HG03025 (cell line): ENCODE data around the gene SDS.
"Not testable (repeated sequence)": the region's sequence is repeated elsewhere in the genome, so short reads cannot be mapped to it uniquely, and the experiment has no call there.

Experiments
- ATAC-seq: cut with Tn5 transposase; IDR thresholded peaks from one replicate; pipeline ENCODE4 v1.9.1; 2021; ENCODE audit warnings: mild to moderate bottlenecking, moderate library complexity; ENCODE audit not compliant: unreplicated experiment, low FRiP score

The SDS gene

DNA sequence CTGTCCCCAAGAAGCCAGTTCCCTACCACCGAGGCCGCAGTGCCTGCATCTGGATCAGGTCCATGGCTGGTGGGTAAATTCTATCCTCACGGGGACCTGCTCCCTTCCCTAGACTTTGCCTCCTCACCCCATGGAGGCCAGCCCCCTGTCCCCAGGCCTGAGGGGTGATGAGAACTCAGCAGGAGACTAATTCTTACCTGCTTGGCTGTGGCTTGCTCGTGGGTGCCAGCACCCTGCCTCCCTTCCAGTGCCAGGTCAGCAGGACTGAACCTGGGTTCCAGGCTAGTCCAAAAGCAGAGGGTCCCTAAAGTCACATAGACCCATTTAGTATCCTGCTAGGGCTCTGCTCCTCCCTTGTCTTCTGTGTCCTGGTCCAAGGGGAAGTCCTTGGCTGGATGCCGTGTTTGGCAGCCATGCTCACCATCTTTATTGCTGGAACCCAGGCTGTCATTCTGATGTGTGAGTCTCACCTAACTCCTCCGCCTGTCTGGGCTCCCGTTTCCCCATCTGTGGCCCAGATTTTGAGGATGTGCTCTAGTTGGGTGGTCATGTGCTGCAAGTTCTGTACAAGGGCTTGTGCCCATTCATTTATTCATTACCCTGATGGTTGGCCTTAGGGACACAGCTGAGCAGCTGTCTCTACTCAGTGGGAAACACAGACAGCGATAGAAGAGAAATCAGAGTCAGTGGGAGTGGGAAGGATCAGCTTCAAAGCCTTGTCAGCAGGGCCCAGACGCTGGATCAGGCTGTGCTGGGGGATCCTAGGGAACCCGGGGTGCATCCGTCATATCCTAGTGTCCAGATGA is 44.4 kb downstream of the SDS start:
- ATAC-seq, result no peak

DNA sequence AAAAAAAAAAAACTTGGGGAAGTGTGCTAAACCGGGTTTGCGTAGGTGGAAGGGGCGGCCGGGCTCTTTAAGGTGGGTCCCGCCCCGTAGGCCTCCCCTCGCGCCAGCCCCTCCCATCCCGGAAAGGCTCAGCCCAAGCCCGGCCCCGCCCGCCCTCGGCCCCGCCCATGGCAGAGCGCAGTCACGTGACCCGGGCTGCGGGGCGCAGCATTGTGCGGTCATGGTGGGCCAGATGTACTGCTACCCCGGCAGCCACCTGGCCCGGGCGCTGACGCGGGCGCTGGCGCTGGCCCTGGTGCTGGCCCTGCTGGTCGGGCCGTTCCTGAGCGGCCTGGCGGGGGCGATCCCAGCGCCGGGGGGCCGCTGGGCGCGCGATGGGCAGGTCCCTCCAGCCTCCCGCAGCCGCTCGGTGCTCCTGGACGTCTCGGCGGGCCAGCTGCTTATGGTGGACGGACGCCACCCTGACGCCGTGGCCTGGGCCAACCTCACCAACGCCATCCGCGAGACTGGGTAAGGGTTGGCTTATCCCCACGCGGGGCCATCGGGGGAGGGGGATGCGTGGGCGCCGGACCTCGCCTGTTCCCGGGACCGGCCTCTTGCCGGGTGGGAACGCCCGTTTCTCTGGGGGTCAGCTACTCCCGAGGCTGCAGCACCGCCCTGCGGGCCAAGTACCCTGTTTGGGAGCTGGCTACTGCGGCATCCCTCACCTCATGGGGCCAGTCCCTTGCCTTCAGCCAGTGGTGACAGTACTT is 45.1 kb downstream of the SDS start, which contains the start of gene PLBD2:
Gene PLBD2 (plus strand): TSS at position 207 of the 752 bp plus-strand sequence. CDS start 14 bp downstream, at position 221.
- peak; percentile 92 for ATAC-seq

DNA sequence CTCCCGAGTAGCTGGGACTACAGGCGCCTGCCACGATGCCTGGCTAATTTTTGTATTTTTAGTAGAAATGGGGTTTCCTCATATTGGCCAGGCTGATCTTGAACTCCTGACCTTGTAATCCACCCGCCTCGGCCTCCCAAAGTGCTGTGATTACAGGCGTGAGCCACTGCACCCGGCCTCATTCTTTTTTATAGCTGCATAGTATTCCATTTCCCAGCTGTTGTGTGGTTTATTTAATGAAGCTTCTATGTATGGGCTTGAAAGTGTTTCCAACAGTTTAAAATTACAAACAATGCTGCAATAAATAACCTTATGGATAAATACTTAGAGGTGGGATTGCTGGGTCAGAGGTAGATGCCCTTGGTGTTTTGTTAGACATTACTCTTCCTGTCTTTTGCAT is 49.5 kb downstream of the SDS start:
- not testable (repeated sequence) for ATAC-seq

DNA sequence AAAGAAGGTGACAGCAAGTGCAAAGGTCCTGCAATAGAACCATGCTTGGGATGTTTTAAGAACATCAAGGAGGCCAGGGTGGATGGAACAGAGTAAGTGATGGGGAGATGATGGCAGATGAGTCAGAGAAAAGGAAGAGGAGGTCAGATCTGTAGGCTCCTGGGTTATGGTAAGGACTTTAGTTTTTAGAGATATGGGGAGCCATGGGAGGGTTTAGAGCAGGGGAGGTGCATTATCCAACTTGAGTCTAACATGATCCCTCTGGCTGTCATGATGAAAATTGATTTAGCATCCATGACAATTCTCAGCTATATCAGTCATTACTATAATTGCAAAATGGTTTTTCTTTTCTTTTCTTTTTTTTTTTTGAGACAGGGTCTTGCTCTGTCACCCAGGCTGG is 52.6 kb downstream of the SDS start:
- no peak for ATAC-seq

DNA sequence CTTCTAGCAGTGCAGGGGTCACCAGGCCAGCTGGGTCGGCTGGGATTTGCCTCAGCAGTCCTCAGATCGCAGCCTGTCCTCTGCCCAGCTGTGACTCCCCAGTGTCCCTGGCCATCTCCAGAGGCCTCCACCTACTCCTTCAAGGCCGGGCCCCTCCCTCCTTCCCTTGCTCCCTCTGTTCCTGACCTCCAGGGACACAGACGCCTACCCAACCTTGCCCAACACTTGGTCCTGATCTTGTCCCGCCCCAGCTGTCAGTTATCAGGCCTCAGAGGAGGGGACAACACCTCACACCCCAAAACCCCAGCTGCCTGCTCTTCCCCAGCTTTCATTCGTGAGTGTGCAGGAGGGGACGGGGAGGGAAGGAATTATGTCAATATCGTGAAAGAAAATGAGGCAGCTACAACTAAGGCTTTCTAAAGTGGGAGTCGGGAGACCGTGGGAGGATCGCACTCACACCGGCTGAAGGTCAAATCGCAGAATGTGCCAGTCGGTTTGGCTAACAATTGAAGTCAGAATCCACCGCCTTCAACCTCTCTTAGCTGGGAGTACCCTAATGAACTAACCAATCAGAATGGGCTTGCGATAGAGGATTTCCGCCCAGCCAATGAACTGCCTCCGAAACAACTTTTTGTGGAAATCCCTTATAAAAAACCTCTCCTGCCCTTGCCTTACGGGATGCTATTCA is 54.7 kb downstream of the SDS start:
- ATAC-seq, result no peak

DNA sequence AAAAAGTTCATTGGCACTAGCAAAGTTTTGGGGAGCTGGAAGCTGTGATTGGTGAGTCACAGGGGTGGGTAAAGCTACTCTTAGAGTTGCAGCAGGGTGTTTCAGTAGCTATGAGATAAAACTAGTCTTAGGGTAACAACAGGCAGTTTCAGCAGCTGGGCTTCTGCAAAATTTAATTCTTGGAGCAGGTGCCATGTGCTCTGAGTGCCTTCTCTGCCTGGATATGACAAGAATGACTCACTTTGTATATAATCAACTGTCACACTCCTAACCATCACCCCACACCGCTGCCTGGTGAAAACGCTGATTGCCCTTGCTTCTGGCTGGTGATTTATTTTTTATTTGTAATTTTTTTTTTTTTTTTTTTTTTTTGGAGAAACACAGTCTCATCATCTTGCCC is 55.8 kb downstream of the SDS start:
- ATAC-seq, result no peak

DNA sequence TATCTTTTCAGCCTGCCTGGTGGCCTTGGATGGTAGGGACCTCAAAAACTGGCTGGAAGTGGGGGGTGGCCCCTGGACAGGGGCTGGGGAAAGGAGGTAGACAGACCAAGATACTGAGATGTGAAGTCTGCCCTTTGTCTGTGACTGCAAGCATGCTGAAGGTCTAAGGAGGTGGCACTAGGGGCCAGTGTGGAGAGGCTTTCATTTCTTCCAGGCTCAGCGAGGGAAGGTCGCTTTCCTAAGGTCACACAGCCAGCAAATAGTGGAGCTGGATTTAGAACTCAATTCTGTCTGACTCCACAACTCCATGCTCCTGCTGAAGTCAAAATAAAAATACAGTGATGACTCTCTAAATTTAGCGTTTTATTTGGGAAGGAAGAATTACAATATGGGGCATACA is 56.6 kb downstream of the SDS start:
- no peak for ATAC-seq

DNA sequence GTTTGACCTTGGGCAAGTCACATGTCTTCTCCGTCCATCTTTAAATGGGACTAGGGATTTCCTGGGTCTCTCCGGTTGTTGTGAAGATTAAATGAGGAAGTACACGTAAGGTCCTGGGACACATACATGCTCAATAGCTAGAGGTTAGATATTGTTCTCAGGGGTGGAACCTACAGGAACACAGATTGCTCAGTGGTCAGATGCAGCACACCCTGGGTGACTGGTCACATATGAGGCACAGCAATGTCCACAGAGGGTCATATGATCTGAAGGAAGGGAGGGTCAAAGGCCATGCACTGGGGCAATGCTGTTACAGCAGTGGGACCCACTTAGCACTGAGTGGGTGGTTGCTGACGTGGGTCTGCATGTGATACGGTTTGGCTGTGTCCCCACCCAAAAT is 57.3 kb downstream of the SDS start:
- no peak for ATAC-seq

DNA sequence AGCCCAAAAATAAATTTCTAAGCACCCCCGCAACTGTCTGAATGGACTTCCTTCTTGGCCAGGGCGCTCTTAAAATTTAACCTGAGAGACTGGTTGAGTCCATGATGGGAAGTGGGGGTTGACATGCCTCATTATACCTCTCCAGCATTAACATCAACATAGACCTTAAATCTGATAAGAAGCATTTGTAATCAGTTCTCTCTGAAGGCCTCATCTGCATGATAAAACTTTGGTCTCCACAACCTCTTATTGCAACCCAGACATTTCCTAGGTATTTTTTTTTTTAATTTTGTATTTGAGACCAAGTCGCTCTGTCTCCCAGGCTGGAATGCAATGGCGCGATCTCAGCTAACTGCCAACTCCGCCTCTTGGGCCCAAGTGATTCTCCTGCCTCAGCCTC is 58.4 kb downstream of the SDS start:
- no peak for ATAC-seq
